Inflammatory macrophage treated with lipopolysaccharide for 4 hours (primary cell): ENCODE measurements around the gene ZNF207.
"Not testable (repeated sequence)": the region's sequence is repeated elsewhere in the genome, so short reads cannot be mapped to it uniquely, and the experiment has no call there.

Source experiments
- DNase-seq: peaks from one replicate; pipeline ENCODE4 v3.0.0-alpha.2; 2020

The ZNF207 gene

GRCh38 chr17:32388613-32389459, 38.9 kb downstream of the ZNF207 start:
- DNase-seq, result no peak

GRCh38 chr17:32393904-32394303, 43.9 kb downstream of the ZNF207 start:
- no peak for DNase-seq

- no peak for DNase-seq
These were observed 46.4 kb downstream of the ZNF207 start for GRCh38 chr17:32396343-32396742.

GRCh38 chr17:32398946-32399345, 49.0 kb downstream of the ZNF207 start:
- no peak for DNase-seq

- DNase-seq, result not testable (repeated sequence)
These were observed 60.1 kb downstream of the ZNF207 start for GRCh38 chr17:32410085-32410484.

- DNase-seq, result no peak
These were observed 76.9 kb downstream of the ZNF207 start for GRCh38 chr17:32426894-32427293.

- DNase-seq, result no peak
These were observed 79.6 kb downstream of the ZNF207 start for GRCh38 chr17:32429598-32429997.
